WI38 (cell line): ENCODE results near the gene CBARP.

Experiments
- H3K4me3 ChIP-seq: 2 replicates; pipeline ENCODE4 v1.5.1; 2011; ENCODE audit warnings: low read depth, mild to moderate bottlenecking, control low read depth, low read length
- TF ChIP-seq, protein P1 (sequence below): IDR thresholded peaks from 2 replicates; pipeline ENCODE4 v1.5.1; 2012; ENCODE audit warnings: low read depth, mild to moderate bottlenecking, control low read depth, low read length

Gene CBARP

DNA sequence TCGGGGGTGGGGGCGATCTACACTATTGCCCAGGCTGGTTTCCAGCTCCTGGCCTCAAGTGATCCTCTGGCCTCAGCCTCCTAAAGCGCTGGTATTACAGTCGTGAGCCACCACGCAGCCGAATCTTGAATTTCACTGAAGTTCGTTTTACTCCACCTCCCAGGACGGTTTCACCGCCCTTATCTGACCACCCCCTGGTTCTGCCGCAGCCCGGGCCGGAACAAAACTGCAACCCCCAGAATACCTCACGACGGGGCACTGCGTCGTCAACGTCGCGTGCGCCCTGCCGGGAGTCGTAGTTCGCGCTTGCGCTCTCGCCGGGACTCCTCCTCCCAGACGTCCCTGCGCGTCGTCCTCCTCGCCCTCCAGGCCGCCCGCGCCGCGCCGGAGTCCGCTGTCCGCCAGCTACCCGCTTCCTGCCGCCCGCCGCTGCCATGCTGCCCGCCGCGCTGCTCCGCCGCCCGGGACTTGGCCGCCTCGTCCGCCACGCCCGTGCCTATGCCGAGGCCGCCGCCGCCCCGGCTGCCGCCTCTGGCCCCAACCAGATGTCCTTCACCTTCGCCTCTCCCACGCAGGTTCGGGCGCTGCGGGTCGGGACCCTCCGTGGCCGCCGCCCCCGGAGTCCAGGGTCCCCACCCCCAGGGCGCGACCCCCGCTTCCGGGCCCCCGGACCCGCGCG lies 3.8 kb upstream of the CBARP start, which contains the start of gene ATP5F1D:
Gene ATP5F1D (plus strand): TSS at position 335 of the 679 bp plus-strand sequence. CDS start 100 bp downstream, at position 435.
- H3K4me3 ChIP-seq, result peak within 1 kb of the TSS; percentile 73
- TF ChIP-seq, protein P1, sequence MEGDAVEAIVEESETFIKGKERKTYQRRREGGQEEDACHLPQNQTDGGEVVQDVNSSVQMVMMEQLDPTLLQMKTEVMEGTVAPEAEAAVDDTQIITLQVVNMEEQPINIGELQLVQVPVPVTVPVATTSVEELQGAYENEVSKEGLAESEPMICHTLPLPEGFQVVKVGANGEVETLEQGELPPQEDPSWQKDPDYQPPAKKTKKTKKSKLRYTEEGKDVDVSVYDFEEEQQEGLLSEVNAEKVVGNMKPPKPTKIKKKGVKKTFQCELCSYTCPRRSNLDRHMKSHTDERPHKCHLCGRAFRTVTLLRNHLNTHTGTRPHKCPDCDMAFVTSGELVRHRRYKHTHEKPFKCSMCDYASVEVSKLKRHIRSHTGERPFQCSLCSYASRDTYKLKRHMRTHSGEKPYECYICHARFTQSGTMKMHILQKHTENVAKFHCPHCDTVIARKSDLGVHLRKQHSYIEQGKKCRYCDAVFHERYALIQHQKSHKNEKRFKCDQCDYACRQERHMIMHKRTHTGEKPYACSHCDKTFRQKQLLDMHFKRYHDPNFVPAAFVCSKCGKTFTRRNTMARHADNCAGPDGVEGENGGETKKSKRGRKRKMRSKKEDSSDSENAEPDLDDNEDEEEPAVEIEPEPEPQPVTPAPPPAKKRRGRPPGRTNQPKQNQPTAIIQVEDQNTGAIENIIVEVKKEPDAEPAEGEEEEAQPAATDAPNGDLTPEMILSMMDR, result no peak

DNA sequence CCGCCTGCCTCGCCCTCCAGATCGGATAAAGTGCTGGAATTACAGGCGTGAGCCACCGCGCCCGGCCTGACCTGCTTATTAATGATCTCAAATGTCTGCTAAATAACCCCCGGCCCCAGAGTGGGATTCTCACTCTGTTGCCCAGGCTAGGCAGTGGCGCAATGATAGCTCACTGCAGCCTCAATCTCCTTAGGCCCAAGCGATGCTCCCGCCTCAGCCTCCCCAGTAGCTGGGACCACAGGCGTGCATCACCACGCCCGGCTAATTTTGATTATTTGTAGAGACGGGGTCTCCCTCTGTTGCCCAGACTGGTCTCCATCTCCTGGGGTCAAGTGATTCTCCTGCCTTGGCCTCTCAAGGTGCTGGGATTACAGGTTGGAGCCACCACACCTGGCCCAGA lies 3.1 kb upstream of the CBARP start:
- TF ChIP-seq, protein P1, result no peak
- H3K4me3 ChIP-seq, result peak overlapping the region; percentile 73

DNA sequence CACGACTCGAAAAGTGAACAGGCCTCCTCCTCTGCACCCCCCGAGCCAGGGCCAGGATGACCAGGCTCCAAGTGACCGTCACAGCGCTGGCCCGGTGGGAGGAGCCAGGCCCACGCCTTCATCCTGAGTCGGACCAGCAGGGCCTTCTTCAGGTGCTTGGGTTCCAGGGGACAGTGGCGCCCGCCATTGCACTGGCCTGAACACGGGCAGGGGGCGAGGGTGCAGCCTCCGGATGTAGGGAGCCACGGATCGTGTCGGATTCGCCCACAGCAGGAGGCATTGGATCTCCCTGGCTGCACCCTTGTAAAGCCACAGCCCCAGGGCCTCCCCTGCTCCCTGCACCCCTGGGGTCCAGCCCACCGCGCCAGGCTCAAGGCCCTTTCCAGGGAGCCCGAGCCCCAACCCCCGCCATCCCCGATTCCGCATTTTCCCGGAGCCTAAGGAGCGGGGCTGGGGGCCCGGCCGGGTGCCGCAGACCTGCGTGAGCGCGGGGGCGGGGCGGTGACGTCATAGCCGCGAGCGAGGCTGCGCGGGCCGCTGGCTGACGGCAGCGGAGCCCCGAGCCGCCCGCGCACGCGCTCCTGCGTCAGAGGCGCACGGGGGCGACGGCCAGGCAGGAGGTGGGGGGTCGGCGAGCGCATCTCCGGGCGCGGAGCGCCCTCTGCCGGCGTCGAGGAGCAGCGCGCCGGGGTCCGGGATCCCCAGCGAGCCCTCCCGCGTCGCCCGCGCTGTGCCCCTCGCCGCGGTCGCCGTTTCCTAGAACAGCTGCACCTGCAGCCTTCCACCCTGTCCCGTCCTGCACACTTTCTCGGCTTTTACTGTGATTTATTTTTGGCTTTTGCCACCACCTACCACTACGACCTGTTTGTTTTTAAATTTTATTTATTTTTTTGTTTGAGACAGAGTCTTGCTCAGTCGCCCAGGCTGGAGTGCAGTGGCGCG lies 2.3 kb upstream of the CBARP start:
- H3K4me3 ChIP-seq, result peak overlapping the region; percentile 45
- TF ChIP-seq, protein P1, result peak; percentile 63

DNA sequence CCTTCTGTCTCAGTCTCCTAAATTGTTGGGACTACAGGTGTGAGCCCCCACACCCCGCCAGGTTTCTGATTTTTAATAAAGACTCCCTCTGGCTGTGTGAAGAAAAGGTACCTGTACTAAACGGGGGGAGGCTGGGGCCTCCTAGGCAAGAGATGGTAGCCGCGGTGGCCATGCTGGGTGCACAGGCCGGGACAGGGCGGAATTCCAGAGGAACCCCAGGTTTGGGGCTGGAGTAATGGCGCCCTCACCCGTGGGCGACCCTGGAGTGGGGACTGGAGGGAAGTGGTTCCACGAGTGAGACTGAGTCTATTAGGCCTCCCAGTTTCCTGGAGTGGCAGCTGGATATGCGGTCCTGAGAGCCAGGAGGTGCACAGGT lies 1.6 kb upstream of the CBARP start:
- no peak overlapping the region for H3K4me3 ChIP-seq
- TF ChIP-seq, protein P1, result no peak

DNA sequence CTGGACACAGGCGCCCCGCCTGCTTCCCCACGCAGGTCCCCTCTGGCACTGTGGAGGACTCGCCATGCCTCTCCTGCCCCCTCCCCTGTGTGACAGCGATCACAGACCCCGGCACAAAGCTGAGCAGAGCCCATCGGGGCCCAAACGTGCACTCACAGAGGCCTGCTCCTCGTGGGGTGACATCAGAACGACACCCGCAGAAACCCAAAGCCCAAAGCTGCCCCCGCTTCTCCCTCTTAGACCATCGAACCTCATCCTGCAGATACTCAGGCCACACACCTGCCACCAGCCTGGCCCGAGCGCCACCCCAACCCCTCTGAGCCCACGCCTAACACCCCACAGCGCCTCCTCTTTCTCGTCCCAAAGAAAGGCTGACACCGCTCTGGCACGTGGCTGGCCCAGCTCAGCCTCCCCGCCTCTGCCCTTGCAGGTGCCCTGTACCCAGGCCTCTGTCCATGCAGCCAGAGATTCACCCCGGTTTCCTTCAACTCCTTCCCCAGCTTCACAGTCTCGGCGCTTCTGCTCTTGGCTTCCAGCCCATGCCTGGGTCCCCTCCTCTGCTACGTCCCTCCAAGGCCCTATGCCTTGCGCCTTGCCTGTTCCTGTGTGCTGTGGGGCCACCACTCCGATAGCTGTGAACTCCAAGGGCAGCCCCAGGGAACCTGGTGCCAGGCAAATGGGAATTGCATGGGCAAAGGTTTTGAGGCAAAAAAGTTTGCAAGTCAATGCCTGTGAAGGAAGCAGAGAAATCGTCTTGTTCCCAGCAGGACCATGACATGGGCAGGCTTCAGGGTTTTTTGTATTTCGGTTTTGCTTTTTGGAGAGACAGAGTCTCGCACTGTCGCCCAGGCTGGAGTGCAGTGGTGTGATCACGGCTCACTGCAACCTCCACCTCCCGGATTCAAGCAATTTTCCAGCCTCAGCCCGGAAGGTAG lies 831 bp upstream of the CBARP start:
- peak overlapping the region; percentile 45 for H3K4me3 ChIP-seq

DNA sequence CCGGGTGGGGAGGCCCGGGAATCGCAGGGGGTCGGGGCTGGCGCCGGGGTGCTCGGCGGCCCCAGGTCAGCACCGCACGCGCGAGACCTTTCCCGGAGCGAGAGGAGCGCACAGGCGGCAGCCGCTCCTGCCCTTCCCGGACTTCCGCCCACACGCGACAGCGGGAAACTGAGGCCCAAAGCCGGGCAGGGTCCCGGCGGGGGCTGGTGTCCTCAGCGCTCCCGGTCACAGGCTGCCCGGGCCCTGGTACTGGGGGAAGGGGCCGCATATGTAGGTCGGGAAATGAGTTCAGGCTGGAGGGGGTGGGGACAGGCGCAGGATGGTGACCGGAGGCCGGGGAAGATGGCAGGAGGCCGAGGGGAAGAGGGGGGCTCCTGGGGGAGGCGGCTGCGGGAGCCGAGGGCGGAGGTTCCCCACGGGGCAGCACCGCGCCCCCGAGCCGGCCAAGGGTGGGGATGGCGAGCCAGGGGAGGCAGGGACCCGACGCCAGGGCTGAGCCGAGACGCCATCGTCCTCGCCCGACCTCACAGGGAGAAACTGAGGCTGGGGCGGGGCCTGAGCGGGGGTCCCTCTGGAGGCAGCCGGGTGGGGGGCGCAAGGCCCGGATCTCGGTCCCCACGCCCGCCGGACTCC lies 662 bp downstream of the CBARP start:
- peak overlapping the region; percentile 76 for H3K4me3 ChIP-seq
- TF ChIP-seq, protein P1, result no peak

More for the DNA sequence above, 831 bp upstream of the CBARP start:
- TF ChIP-seq, protein P1, result no peak
